ENCODE results near the gene MAN1A1.
"Not testable (repeated sequence)": the region's sequence is repeated elsewhere in the genome, so short reads cannot be mapped to it uniquely, and the experiment has no call there.

Gene MAN1A1

DNA sequence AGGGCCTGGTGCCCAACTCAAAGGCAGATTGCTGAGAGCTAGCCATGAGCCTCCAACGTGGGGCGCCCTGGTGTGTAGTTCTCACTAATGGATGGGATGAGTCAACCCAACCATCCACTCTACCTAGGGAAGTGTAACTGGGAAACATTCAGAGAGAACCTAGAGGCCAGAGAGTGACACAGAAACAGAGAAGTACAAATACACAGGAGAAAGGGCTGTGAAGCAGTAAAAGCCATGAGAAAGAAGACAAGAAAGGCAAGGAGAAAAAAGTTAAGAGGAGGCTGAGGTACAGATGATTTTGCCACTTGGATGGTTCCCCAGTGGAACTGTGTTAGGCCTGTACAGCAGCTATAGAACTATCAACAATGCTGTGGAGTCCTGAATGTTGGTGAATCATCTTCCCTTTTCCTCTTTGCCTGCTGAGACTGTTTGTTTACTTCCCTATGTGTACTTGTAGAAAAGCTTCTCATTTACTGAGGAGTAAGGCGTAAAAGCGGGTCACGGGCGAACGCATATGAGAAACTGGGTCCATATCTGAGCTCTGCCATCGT lies 39.0 kb downstream of the MAN1A1 start:
- no peaks in the 10 kb centered on the region for H3K9me3 Mint-ChIP-seq
- no peak overlapping the region for H3K27ac Mint-ChIP-seq
- peaks cover 74% of the 10 kb centered on the region for H3K4me1 Mint-ChIP-seq (ENCODE audit: low read depth)

DNA sequence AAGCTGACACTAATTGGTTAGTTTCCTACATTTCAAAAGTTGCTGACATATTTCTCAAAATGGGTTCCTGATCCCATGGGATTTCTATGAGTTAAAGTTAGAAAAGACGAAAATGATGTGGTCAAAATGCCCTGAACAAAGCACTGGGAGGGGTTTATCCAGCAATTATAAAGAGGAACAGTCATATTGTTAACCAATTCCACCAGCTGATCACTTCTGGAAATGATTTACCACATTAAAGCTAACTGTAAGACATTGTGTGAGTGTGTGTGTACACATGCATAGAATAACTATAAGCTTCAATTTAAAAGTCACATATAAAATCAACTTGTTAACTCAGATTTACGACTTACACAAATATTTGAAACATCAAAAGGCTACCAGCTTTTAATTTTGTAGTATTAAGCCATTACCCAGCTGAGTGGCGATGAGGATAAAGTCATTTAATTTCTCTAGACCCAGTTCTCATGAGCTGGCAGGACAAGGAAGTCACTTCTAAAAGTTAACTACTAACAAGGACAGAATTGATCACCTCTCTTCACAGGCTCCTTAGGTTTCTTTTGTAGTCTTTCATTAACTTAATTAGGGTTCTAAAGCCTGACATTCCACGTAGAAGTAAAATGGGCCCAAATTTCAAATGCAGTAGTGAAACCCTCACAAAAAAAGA lies 40.4 kb downstream of the MAN1A1 start:
- Mint-ChIP-seq H3K27ac (no peak overlapping the region), H3K4me1 (ENCODE audit: low read depth) (peaks cover 60% of the 10 kb centered on the region), H3K27me3 (no peaks in the 10 kb centered on the region), H3K9me3 (no peaks in the 10 kb centered on the region), H3K36me3 (ENCODE audit: low read depth) (peaks cover 19% of the 10 kb centered on the region), H3K4me3 (no peak overlapping the region)

More for the DNA sequence above, 39.0 kb downstream of the MAN1A1 start:
- Mint-ChIP-seq H3K27me3 (no peaks in the 10 kb centered on the region), H3K36me3 (ENCODE audit: low read depth) (peaks cover 15% of the 10 kb centered on the region), H3K4me3 (no peak overlapping the region)

GRCh38 chr6:119308048-119308570 lies 41.5 kb downstream of the MAN1A1 start:
- no peak overlapping the region for H3K27ac Mint-ChIP-seq
- H3K27me3 Mint-ChIP-seq, result no peaks in the 10 kb centered on the region

GRCh38 chr6:119307056-119307455 lies 42.5 kb downstream of the MAN1A1 start:
- peaks cover 39% of the 10 kb centered on the region for H3K4me1 Mint-ChIP-seq (ENCODE audit: low read depth)
- H3K27me3 Mint-ChIP-seq, result no peaks in the 10 kb centered on the region
- no peaks in the 10 kb centered on the region for H3K9me3 Mint-ChIP-seq
- peaks cover 30% of the 10 kb centered on the region for H3K36me3 Mint-ChIP-seq (ENCODE audit: low read depth)
- no peak overlapping the region for H3K4me3 Mint-ChIP-seq
- H3K27ac Mint-ChIP-seq, result no peak overlapping the region

More at GRCh38 chr6:119308048-119308570, 41.5 kb downstream of the MAN1A1 start:
- peaks cover 26% of the 10 kb centered on the region for H3K36me3 Mint-ChIP-seq (ENCODE audit: low read depth)
- no peaks in the 10 kb centered on the region for H3K9me3 Mint-ChIP-seq
- H3K4me1 Mint-ChIP-seq (ENCODE audit: low read depth), result peaks cover 50% of the 10 kb centered on the region
- no peak overlapping the region for H3K4me3 Mint-ChIP-seq

DNA sequence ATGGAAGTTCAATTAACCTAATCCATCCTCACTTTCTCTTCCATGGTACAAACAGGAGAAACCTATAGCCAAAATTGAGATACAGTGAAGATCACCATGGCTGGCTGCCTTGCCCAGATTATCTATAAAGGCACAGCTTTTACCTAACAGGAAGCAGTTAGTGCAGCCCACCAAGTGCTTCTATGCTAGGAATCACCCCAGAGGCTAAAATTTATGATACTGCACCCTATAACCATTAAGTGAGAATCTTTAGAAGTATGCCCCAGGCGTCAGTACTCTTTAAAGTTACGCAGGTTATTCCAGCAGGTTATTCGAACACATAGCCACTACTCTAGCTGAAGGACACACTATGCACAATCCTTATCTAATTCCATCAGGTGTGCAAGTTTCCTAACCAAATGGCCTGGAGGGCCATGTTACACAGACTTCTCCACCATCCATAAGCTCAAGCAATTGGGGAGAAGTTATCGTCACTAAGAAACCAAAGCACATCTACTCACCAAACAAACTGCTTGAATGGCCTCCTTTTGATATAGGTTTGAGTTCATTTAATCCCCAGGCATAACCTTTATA lies 43.1 kb downstream of the MAN1A1 start:
- Mint-ChIP-seq H3K27me3 (no peaks in the 10 kb centered on the region), H3K4me3 (no peak overlapping the region), H3K27ac (no peak overlapping the region), H3K36me3 (ENCODE audit: low read depth) (peaks cover 33% of the 10 kb centered on the region), H3K9me3 (no peaks in the 10 kb centered on the region), H3K4me1 (ENCODE audit: low read depth) (peaks cover 34% of the 10 kb centered on the region)

DNA sequence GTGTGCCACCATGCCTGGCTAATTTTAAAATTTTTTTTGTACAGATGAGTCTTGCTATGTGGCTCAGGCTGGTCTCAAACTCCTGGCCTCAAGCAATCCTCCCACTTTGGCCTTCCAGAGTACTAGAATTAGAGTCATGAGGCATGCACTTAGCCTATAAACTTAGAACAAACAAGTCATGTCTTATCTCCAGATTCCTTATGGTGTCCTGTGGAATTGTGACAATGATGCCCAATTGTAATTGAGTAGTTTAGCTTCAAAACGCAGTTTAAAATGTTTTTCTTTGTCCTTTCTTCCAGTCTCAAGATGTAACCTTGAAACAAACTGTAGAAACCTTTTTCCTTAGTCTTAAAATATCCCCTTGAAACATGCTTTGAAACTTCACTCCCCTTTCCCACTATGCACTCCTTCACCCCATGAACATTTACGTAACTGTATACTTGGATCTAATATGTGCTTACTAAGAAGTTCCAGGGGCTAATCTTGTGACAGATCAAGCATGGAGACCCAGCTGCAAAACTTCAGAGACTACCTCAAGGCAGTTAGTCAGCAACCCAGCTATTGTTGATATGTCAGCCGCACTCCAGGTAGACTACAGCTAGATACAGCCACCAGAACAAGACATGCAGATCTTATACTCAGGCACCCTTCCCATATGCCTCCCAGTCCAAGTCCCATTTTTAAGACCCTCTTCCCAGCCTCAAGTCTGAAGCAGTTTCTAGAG lies 46.2 kb downstream of the MAN1A1 start:
- H3K36me3 Mint-ChIP-seq (ENCODE audit: low read depth), result peaks cover 39% of the 10 kb centered on the region
- no peaks in the 10 kb centered on the region for H3K27me3 Mint-ChIP-seq
- peaks cover 8% of the 10 kb centered on the region for H3K4me1 Mint-ChIP-seq (ENCODE audit: low read depth)
- no peaks in the 10 kb centered on the region for H3K9me3 Mint-ChIP-seq
- H3K4me3 Mint-ChIP-seq, result no peak overlapping the region
- no peak overlapping the region for H3K27ac Mint-ChIP-seq

DNA sequence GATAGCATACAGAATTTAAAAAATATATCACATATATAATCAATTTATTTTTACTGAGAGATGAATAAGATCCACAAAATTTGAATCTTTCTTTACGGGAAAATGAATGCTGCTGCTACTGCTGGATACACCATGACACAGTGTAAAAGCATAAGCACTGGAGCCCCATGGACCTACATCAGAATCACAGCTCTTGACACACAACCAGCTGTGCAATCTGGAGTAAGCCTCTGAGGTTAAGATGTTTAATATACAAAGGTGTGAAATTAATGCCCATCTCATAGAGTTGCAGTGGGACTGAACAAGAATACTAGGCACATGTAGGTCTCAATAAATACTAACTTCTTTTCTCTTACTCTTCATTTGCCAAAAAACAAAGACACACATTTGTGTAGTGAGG lies 48.1 kb downstream of the MAN1A1 start:
- no peaks in the 10 kb centered on the region for H3K9me3 Mint-ChIP-seq
- no peak overlapping the region for H3K27ac Mint-ChIP-seq
- H3K27me3 Mint-ChIP-seq, result no peaks in the 10 kb centered on the region
- no peaks in the 10 kb centered on the region for H3K4me1 Mint-ChIP-seq (ENCODE audit: low read depth)
- no peak overlapping the region for H3K4me3 Mint-ChIP-seq
- H3K36me3 Mint-ChIP-seq (ENCODE audit: low read depth), result peaks cover 44% of the 10 kb centered on the region

DNA sequence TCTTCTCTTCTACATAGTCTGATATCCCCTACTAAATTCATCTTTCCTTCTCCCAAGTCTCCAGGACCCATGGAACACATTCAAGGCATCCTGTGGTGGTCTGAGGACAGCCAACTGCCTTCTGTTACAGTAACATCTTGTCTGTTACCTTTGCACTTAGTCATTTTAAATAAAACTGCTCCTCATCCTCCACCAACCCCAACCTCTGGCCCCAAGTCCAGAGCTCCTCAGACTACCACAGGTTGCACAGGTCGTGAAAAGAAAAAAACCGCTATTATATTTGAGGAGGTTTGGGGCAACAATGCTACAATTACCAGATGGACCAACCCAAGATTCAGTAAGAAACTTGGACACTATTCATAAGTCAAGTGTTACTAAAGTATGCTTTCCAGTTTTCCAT lies 49.9 kb downstream of the MAN1A1 start:
- Mint-ChIP-seq H3K9me3 (no peaks in the 10 kb centered on the region), H3K4me3 (no peak overlapping the region), H3K4me1 (ENCODE audit: low read depth) (peaks cover 13% of the 10 kb centered on the region), H3K36me3 (ENCODE audit: low read depth) (peaks cover 38% of the 10 kb centered on the region), H3K27me3 (no peaks in the 10 kb centered on the region), H3K27ac (no peak overlapping the region)

DNA sequence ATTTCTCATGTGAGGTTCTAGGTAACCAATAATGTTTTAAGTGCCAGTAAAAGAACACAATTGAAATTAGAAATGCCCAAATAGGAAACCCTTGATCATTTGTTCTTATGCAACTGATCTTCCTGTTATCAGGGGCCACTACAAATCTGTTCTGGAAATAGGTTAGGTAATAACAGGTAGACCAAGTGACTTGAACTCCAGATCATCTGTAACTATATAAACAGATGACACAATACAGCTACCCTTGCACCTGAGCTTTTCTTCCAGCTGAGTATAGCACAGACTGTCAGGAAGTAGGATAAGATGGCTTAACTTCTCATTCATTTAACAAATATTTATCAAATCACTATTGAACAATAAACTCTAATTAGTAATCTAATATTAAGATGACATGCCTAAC lies 52.5 kb downstream of the MAN1A1 start:
- H3K27me3 Mint-ChIP-seq, result no peaks in the 10 kb centered on the region
- H3K4me1 Mint-ChIP-seq (ENCODE audit: low read depth), result peaks cover 13% of the 10 kb centered on the region
- H3K36me3 Mint-ChIP-seq (ENCODE audit: low read depth), result peaks cover 26% of the 10 kb centered on the region
- no peak overlapping the region for H3K27ac Mint-ChIP-seq
- H3K4me3 Mint-ChIP-seq, result no peak overlapping the region
- H3K9me3 Mint-ChIP-seq, result no peaks in the 10 kb centered on the region

- Mint-ChIP-seq H3K9me3 (no peaks in the 10 kb centered on the region), H3K36me3 (ENCODE audit: low read depth) (peaks cover 25% of the 10 kb centered on the region), H3K4me1 (ENCODE audit: low read depth) (peaks cover 13% of the 10 kb centered on the region), H3K27me3 (no peaks in the 10 kb centered on the region), H3K4me3 (no peak overlapping the region), H3K27ac (no peak overlapping the region)
Observed at GRCh38 chr6:119296036-119297035, 53.2 kb downstream of the MAN1A1 start.

DNA sequence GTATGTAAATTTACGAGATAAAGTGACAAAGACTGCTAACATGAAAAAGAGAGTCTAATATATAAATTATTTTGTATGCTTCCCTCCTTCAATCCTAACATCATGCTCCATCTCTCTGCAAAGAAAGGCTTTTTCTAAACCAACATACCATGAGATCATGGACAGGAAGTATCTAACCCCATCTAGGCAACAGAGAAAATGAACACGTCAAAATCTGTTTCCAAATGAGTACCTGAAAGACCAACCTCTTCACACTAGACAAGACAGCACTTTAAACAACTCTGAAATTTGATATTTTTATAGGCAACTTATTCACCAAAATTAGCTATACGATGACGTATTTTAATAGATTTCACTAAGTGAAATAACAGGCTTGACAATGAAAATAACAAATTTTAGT lies 54.6 kb downstream of the MAN1A1 start:
- peaks cover 25% of the 10 kb centered on the region for H3K36me3 Mint-ChIP-seq (ENCODE audit: low read depth)
- H3K9me3 Mint-ChIP-seq, result no peaks in the 10 kb centered on the region
- H3K4me3 Mint-ChIP-seq, result no peak overlapping the region
- no peak overlapping the region for H3K27ac Mint-ChIP-seq
- no peaks in the 10 kb centered on the region for H3K27me3 Mint-ChIP-seq
- peaks cover 13% of the 10 kb centered on the region for H3K4me1 Mint-ChIP-seq (ENCODE audit: low read depth)

DNA sequence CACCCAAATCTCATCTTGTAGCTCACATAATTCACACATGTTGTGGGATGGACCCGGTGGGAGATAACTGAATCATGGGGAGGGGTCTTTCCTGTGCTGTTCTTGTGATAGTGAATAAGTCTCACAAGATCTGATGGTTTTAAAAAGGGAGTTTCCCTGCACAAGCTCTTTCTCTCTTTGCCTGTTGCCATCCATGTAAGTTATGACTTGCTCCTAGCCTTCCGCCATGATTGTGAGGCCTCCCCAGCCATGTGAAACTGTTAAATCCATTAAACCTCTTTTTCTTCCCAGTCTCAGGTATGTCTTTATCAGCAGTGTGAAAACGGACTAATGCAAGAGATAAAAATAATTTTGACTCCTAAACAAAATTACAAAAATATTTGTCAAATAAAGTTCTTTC lies 58.5 kb downstream of the MAN1A1 start:
- peaks cover 13% of the 10 kb centered on the region for H3K4me1 Mint-ChIP-seq (ENCODE audit: low read depth)
- H3K36me3 Mint-ChIP-seq (ENCODE audit: low read depth), result peaks cover 30% of the 10 kb centered on the region
- not testable (repeated sequence) for H3K4me3 Mint-ChIP-seq, H3K9me3 Mint-ChIP-seq, H3K27me3 Mint-ChIP-seq, H3K27ac Mint-ChIP-seq

- Mint-ChIP-seq H3K36me3 (ENCODE audit: low read depth) (peaks cover 30% of the 10 kb centered on the region), H3K27ac (no peak overlapping the region), H3K4me3 (no peak overlapping the region), H3K4me1 (ENCODE audit: low read depth) (peaks cover 6% of the 10 kb centered on the region), H3K9me3 (no peaks in the 10 kb centered on the region), H3K27me3 (no peaks in the 10 kb centered on the region)
Observed at GRCh38 chr6:119290306-119290705, 59.3 kb downstream of the MAN1A1 start.

DNA sequence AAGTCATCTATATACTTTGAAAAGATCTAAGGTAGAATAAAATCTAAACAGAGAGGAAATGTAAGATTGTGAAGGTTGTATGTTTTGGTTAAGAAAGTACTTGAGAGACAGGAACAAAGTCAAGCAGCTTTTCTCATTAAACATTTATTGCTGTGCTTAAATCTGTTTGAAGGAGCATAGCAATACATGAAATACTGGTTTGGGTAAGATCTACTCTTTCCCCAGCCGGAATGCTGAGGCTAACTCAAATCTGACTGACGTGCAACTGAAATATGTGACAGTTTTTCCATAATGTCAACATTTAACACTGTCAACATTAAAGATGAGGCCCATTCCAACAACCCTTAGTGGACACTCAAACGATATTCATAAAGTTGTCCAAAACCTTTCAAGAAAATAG lies 59.9 kb downstream of the MAN1A1 start:
- Mint-ChIP-seq H3K27me3 (no peaks in the 10 kb centered on the region), H3K36me3 (ENCODE audit: low read depth) (peaks cover 30% of the 10 kb centered on the region), H3K27ac (no peak overlapping the region), H3K4me1 (ENCODE audit: low read depth) (no peaks in the 10 kb centered on the region), H3K4me3 (no peak overlapping the region), H3K9me3 (no peaks in the 10 kb centered on the region)

All from stimulated activated naive CD8-positive, alpha-beta T cell treated with anti-CD3 and anti-CD28 coated beads, Interleukin-15, Interleukin-2, amounts not matched to agents 100 ng/mL and 50 ng/mL, for 24 hours (primary cell).